Ovary (tissue), 3 donors: ENCODE results near the gene PEX10.

Experiments used
- EP300 ChIP-seq: sonication (generic); formaldehyde crosslinking; IDR thresholded peaks from one replicate; pipeline ENCODE4 v1.6.1; 2017; ENCODE audit warnings: antibody characterized with exemption
- TF ChIP-seq, protein P1 (sequence below), 3 donors: fragments of 450-650 bp in 2 of 3; fragments of 200-600 bp in 1 of 3; IDR thresholded peaks; one replicate each; pipeline versions ENCODE4 v1.5.1 to v1.8.0; 2016 to 2022; ENCODE audit warnings: antibody characterized with exemption in 3 of 3, mild to moderate bottlenecking in 1 of 3
- donor health status: DM: no; HTN: no; CAD: no.

DNA sequence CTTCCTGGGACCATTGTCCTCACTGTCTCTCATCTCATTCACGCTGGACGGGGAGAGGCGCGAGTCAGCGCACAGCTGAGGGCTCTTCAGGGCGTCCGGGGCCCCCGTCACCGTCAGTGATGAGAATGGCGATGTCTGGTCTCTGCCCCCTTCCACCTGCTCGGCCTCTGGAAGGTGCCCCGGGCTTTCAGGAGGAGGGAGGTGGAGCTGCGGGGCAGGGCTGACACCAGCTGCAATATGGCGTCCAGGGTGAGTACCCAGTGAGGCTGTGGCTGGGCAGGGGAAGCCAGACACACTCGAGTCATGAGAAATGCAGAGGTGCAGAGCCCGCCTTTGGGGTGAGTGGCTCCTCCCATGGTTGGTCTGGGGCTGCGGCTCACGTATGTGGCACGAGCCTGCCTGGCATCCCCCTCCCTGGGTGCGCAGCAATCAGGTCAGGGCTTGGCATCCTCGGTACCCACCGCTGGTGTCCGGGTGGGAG is 36.1 kb downstream of the PEX10 start:
- TF ChIP-seq EP300 = no peak
- TF ChIP-seq, protein P1, sequence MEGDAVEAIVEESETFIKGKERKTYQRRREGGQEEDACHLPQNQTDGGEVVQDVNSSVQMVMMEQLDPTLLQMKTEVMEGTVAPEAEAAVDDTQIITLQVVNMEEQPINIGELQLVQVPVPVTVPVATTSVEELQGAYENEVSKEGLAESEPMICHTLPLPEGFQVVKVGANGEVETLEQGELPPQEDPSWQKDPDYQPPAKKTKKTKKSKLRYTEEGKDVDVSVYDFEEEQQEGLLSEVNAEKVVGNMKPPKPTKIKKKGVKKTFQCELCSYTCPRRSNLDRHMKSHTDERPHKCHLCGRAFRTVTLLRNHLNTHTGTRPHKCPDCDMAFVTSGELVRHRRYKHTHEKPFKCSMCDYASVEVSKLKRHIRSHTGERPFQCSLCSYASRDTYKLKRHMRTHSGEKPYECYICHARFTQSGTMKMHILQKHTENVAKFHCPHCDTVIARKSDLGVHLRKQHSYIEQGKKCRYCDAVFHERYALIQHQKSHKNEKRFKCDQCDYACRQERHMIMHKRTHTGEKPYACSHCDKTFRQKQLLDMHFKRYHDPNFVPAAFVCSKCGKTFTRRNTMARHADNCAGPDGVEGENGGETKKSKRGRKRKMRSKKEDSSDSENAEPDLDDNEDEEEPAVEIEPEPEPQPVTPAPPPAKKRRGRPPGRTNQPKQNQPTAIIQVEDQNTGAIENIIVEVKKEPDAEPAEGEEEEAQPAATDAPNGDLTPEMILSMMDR (IDR thresholded peaks at IDR 0.05) = no peak
